ENCODE results near the gene CACNA2D3.

Gene CACNA2D3

DNA sequence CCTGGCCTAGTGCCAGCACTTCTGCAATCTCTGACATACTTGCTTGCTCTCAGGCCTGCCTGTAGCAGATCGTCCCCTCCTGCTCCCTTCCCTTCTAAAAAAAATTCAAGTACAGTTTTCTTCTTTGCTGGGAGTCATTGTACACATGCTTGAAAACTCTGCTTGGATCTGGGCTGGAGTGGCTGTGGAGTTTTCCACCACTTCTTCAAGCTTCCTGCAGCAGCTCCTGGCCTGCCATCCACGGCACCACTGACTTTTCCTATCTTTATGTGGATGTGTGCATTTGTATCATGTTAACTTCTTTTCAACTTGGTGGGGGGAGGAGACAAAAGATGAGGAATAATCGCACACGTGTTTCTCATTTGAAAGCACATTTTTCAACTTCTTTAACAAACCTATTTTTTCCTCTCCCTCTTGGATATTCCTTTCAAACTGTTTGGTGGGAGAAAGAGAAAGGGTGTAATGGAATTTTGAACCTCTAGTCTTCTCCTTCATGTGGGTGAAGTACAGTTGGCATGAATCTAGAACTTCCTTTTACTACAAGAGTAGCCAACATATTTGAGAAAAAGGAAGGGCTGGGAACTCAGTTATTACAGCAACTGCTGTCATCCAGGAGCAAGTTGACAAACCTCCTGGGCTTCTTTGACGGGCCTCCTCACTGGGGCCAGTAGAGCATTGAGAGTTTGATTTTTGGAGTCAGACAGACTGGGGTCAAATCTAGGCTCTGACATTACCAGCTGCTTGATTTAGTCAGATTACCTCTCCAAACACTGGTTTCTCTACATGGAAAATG, 866.7 kb downstream of the CACNA2D3 start:
- no peaks in the 10 kb centered on the region for H3K9me3 ChIP-seq (ENCODE audit: control insufficient read depth, low read depth, low read length)
- H3K27me3 ChIP-seq (ENCODE audit: control insufficient read depth, insufficient read depth, low read length) = no peaks in the 10 kb centered on the region
- H3K36me3 ChIP-seq (ENCODE audit: control insufficient read depth, low read depth, low read length) = no peaks in the 10 kb centered on the region
- no peak overlapping the region for H3K9ac ChIP-seq (ENCODE audit: low read length)
- no peak overlapping the region for H3K27ac ChIP-seq (ENCODE audit: low read length)
- peaks cover 6% of the 10 kb centered on the region for H3K4me1 ChIP-seq (ENCODE audit: control insufficient read depth, low read depth, low read length)
- H3K4me3 ChIP-seq (ENCODE audit: low read length) = no peak overlapping the region

DNA sequence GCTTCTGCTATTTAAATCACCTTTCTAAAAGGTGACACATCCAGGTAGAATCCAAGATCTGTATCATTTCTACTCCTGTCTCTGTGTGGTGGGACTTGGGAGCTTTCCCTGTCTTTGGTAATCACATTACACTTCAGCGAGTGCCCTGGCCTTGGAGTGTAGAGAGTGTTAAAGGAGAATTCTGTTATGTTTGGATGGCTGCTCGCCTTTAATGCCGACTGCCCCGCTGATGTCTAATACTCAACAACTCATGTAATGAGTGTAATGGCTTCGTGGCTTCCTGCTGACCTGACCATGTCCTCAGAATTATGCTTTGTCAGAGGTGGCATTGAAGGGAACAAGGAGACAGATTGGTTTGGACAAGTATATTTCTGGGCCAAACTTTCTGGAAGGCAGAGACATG, 871.8 kb downstream of the CACNA2D3 start:
- Histone ChIP-seq H3K27ac (ENCODE audit: low read length) (no peak overlapping the region), H3K27me3 (ENCODE audit: control insufficient read depth, insufficient read depth, low read length) (no peaks in the 10 kb centered on the region), H3K36me3 (ENCODE audit: control insufficient read depth, low read depth, low read length) (no peaks in the 10 kb centered on the region), H3K9me3 (ENCODE audit: control insufficient read depth, low read depth, low read length) (no peaks in the 10 kb centered on the region), H3K9ac (ENCODE audit: low read length) (no peak overlapping the region), H3K4me3 (ENCODE audit: low read length) (no peak overlapping the region), H3K4me1 (ENCODE audit: control insufficient read depth, low read depth, low read length) (peaks cover 3% of the 10 kb centered on the region)

DNA sequence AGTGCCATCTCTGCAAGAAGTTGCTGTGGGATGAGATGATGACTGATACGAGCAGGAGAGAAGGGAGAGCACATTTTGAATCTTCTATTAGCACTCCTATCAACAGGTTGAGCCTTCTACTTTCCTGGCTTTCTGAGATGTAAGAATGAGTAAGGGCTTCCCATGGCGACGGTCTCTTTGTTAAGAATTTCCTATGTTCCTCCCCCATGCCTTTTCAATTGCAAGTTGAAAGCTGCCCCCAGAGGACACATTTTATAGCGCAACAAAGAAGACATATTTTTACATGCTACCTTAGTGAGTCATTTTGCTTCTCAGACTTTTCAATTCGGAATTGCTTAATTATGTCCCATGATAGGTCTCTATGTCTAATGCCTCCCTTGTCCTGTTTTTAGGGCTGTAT, 876.8 kb downstream of the CACNA2D3 start:
- Histone ChIP-seq H3K4me1 (ENCODE audit: control insufficient read depth, low read depth, low read length) (peaks cover 14% of the 10 kb centered on the region), H3K9me3 (ENCODE audit: control insufficient read depth, low read depth, low read length) (no peaks in the 10 kb centered on the region), H3K36me3 (ENCODE audit: control insufficient read depth, low read depth, low read length) (no peaks in the 10 kb centered on the region), H3K9ac (ENCODE audit: low read length) (no peak overlapping the region), H3K27ac (ENCODE audit: low read length) (peak overlapping the region; percentile 33), H3K27me3 (ENCODE audit: control insufficient read depth, insufficient read depth, low read length) (no peaks in the 10 kb centered on the region), H3K4me3 (ENCODE audit: low read length) (no peak overlapping the region)

DNA sequence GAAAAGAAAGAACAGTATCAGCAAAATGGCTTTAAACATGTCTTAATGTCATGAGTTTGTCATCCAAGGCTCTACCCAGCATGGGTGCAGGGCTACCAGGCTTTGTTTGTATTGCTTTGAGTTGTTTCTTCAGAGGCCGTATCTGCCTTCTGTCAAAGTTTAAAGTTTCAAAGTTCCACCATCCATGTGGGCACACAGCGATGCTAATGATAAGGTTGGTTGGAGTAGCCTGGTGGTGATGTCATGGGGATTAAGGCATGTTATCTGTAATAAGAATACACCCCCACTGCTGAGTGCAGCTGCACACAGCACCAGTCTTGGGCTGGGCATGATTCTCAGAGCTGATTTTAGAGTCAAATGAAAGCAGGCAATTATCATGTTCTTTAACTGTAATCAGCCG, 877.5 kb downstream of the CACNA2D3 start:
- Histone ChIP-seq H3K27ac (ENCODE audit: low read length) (peak overlapping the region; percentile 33), H3K27me3 (ENCODE audit: control insufficient read depth, insufficient read depth, low read length) (no peaks in the 10 kb centered on the region), H3K9ac (ENCODE audit: low read length) (no peak overlapping the region)

DNA sequence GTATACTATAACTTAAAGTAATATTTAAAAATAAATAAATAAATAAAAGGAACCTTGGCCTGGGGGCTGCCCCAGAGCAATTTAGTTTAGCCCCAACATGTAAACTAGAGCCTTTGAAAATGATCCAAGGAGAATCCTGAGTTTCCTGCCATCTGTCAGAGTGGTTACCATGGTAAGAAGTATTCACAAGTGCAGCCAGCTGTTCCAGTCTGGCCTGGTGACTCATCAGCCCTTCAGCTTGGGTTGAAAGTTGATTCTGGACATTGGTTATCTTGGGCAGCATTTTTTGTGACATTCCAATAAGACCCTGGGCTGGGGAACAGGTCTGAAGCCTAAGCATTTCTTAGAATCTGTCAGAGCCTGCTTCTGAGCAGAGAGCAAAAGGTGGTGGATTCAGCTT, 878.2 kb downstream of the CACNA2D3 start:
- no peaks in the 10 kb centered on the region for H3K9me3 ChIP-seq (ENCODE audit: control insufficient read depth, low read depth, low read length)
- H3K27ac ChIP-seq (ENCODE audit: low read length) = no peak overlapping the region
- no peak overlapping the region for H3K9ac ChIP-seq (ENCODE audit: low read length)
- no peak overlapping the region for H3K4me3 ChIP-seq (ENCODE audit: low read length)
- H3K4me1 ChIP-seq (ENCODE audit: control insufficient read depth, low read depth, low read length) = peaks cover 17% of the 10 kb centered on the region
- H3K27me3 ChIP-seq (ENCODE audit: control insufficient read depth, insufficient read depth, low read length) = no peaks in the 10 kb centered on the region
- no peaks in the 10 kb centered on the region for H3K36me3 ChIP-seq (ENCODE audit: control insufficient read depth, low read depth, low read length)

More for the DNA sequence above, 877.5 kb downstream of the CACNA2D3 start:
- H3K4me1 ChIP-seq (ENCODE audit: control insufficient read depth, low read depth, low read length) = peaks cover 14% of the 10 kb centered on the region
- no peak overlapping the region for H3K4me3 ChIP-seq (ENCODE audit: low read length)
- no peaks in the 10 kb centered on the region for H3K9me3 ChIP-seq (ENCODE audit: control insufficient read depth, low read depth, low read length)
- H3K36me3 ChIP-seq (ENCODE audit: control insufficient read depth, low read depth, low read length) = no peaks in the 10 kb centered on the region

DNA sequence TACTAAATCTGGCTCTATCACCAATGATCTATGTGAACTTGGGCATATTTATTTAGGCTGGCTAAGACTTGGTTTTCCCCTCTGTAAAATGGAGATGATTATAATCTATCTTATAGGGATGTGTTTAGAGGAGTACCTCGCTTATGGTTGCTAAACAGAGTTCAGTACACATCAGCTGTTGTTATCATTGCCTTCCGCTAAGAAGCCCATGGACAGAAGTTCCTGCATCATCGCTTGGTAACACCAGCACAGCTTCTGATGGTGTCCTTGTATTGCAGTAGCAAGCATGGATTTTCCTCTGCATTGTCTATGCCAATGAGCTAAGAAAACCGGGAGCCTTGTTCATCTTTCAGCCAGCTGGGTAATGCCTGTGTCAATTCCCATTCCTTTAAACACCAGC, 878.6 kb downstream of the CACNA2D3 start:
- no peak overlapping the region for H3K9ac ChIP-seq (ENCODE audit: low read length)
- H3K36me3 ChIP-seq (ENCODE audit: control insufficient read depth, low read depth, low read length) = no peaks in the 10 kb centered on the region
- no peak overlapping the region for H3K27ac ChIP-seq (ENCODE audit: low read length)
- peaks cover 21% of the 10 kb centered on the region for H3K4me1 ChIP-seq (ENCODE audit: control insufficient read depth, low read depth, low read length)
- no peak overlapping the region for H3K4me3 ChIP-seq (ENCODE audit: low read length)
- no peaks in the 10 kb centered on the region for H3K9me3 ChIP-seq (ENCODE audit: control insufficient read depth, low read depth, low read length)
- no peaks in the 10 kb centered on the region for H3K27me3 ChIP-seq (ENCODE audit: control insufficient read depth, insufficient read depth, low read length)

DNA sequence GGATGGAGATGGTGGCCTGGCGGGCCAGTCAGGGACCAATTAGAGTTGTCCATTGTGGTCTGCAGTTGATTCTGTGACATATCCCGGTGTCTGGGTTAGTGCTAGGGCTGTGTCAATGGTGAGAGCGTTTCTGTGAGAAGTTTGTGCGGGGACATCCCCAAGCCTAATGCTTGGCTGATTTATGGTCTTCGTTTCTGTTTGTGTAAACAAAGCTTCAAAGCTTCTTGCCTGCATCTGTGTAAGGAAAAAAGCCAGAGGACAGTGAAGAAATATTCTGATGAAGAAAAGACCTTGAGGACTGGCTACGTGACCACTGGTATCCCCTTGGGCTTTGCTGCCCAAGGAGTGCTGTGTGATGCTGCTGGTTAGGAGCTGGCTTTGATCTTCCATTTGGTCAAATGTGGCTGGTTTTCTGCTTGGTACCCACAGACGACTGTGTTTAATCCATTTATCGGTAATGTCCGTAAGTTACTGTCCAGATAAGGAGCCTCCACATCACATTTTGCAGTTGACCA, 880.1 kb downstream of the CACNA2D3 start:
- no peaks in the 10 kb centered on the region for H3K9me3 ChIP-seq (ENCODE audit: control insufficient read depth, low read depth, low read length)
- peaks cover 34% of the 10 kb centered on the region for H3K4me1 ChIP-seq (ENCODE audit: control insufficient read depth, low read depth, low read length)

DNA sequence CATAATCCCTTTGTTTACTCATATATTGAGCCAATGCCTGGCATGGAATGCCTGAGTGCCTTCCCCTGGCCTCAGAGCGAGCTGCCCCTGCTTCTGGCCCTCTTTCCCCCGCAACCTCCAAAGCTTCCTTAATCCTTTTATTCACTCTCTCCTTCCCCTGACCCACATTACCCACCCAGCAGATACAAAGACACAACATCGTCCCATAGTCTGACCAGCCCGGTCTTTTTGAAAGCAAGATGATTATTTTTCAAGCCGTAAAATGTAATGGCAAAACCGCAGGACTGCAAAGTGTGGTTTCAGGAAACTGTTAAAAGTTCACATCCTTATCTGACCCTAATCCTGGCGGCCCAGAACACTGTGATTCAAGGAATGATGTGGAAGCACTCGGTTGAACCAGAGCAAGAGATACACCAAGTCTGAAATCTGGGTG, 883.9 kb downstream of the CACNA2D3 start:
- no peaks in the 10 kb centered on the region for H3K27me3 ChIP-seq (ENCODE audit: control insufficient read depth, insufficient read depth, low read length)
- no peak overlapping the region for H3K9ac ChIP-seq (ENCODE audit: low read length)
- H3K27ac ChIP-seq (ENCODE audit: low read length) = no peak overlapping the region
- H3K4me1 ChIP-seq (ENCODE audit: control insufficient read depth, low read depth, low read length) = peaks cover 21% of the 10 kb centered on the region
- no peaks in the 10 kb centered on the region for H3K36me3 ChIP-seq (ENCODE audit: control insufficient read depth, low read depth, low read length)
- H3K4me3 ChIP-seq (ENCODE audit: low read length) = peak overlapping the region; percentile 21
- no peaks in the 10 kb centered on the region for H3K9me3 ChIP-seq (ENCODE audit: control insufficient read depth, low read depth, low read length)

More for the DNA sequence above, 880.1 kb downstream of the CACNA2D3 start:
- Histone ChIP-seq H3K4me3 (ENCODE audit: low read length) (no peak overlapping the region), H3K36me3 (ENCODE audit: control insufficient read depth, low read depth, low read length) (no peaks in the 10 kb centered on the region), H3K27me3 (ENCODE audit: control insufficient read depth, insufficient read depth, low read length) (no peaks in the 10 kb centered on the region), H3K9ac (ENCODE audit: low read length) (no peak overlapping the region), H3K27ac (ENCODE audit: low read length) (no peak overlapping the region)

DNA sequence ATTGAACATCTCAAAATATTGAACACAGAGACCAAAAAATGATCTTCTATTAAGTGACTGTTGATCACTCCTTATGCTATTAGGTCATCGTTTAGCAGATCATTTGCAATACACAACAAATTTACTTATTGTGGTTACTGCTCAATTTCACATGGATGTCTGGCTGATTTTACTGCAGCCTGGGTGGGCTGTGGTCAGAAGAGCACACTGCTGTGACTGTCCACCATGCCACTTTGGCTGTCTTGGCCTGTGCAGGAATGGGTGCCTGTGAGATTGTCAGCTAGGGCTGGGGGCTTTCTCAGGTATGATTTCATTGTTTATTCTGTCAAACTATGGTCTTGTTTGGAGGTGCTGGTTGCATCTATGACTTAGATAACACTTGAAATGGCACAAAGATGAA, 885.6 kb downstream of the CACNA2D3 start:
- Histone ChIP-seq H3K27ac (ENCODE audit: low read length) (no peak overlapping the region), H3K9ac (ENCODE audit: low read length) (no peak overlapping the region)

DNA sequence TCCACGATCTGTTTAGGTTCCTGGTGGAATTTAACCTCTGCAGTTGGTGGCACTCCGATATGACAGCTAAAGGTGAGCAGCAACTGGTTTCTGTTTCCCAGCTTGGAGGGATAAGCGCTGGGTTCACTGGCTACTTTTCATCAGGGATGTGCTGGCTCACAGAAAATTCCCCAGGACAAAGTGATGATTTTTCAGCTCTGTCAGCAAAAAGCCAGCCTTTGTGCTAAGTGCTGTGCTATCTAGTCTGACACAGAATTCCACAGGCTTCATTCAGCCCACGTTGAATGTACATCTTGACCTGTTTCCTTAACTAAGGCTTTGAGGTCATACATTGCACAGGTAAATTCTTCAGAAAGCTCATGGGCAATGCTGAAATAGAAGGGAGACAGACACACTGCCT, 887.0 kb downstream of the CACNA2D3 start:
- Histone ChIP-seq H3K9ac (ENCODE audit: low read length) (no peak overlapping the region), H3K27ac (ENCODE audit: low read length) (no peak overlapping the region), H3K4me1 (ENCODE audit: control insufficient read depth, low read depth, low read length) (peaks cover 21% of the 10 kb centered on the region), H3K27me3 (ENCODE audit: control insufficient read depth, insufficient read depth, low read length) (no peaks in the 10 kb centered on the region), H3K4me3 (ENCODE audit: low read length) (no peak overlapping the region), H3K9me3 (ENCODE audit: control insufficient read depth, low read depth, low read length) (no peaks in the 10 kb centered on the region), H3K36me3 (ENCODE audit: control insufficient read depth, low read depth, low read length) (no peaks in the 10 kb centered on the region)

More for the DNA sequence above, 885.6 kb downstream of the CACNA2D3 start:
- no peak overlapping the region for H3K4me3 ChIP-seq (ENCODE audit: low read length)
- peaks cover 21% of the 10 kb centered on the region for H3K4me1 ChIP-seq (ENCODE audit: control insufficient read depth, low read depth, low read length)
- no peaks in the 10 kb centered on the region for H3K27me3 ChIP-seq (ENCODE audit: control insufficient read depth, insufficient read depth, low read length)
- H3K9me3 ChIP-seq (ENCODE audit: control insufficient read depth, low read depth, low read length) = no peaks in the 10 kb centered on the region
- H3K36me3 ChIP-seq (ENCODE audit: control insufficient read depth, low read depth, low read length) = no peaks in the 10 kb centered on the region

DNA sequence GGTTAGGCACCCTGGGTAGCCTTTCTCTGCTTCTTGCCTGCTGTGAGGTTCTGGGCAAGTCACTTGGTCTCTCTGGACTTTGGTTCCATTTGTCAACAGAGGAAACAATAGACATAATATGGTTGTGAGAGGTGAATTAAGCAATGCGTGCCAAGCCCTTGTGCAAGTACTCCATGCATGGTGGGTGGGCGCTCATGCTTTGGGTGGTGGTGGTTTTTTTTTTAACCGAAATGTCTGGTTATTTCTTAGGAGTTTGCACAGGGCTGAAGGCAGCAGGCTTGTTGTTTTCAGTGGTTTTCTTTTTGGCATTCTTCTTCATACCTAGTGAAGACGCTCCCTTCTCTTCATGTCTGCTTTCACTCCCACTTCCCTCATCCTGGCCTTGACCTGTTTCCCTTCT, 889.7 kb downstream of the CACNA2D3 start:
- no peak overlapping the region for H3K27ac ChIP-seq (ENCODE audit: low read length)

More for the DNA sequence above, 889.7 kb downstream of the CACNA2D3 start:
- no peaks in the 10 kb centered on the region for H3K9me3 ChIP-seq (ENCODE audit: control insufficient read depth, low read depth, low read length)
- H3K9ac ChIP-seq (ENCODE audit: low read length) = no peak overlapping the region
- H3K4me1 ChIP-seq (ENCODE audit: control insufficient read depth, low read depth, low read length) = peaks cover 5% of the 10 kb centered on the region
- no peaks in the 10 kb centered on the region for H3K36me3 ChIP-seq (ENCODE audit: control insufficient read depth, low read depth, low read length)
- H3K4me3 ChIP-seq (ENCODE audit: low read length) = no peak overlapping the region
- no peaks in the 10 kb centered on the region for H3K27me3 ChIP-seq (ENCODE audit: control insufficient read depth, insufficient read depth, low read length)
